AG04449 (cell line): ENCODE data around the gene TUBB2B.

Experiments used
- CTCF ChIA-PET: fragments of 350-600 bp; formaldehyde crosslinking; extraction: SDS; loops from one replicate; lab custom pipeline; 2021; ENCODE audit warnings: antibody characterized with exemption; lab: Yijun Ruan, JAX
- POLR2A ChIA-PET: fragments of 400-600, 350-600 bp; formaldehyde crosslinking; extraction: SDS; loops from one replicate; lab custom pipeline; 2020; ENCODE audit warnings: antibody characterized with exemption, inconsistent platforms; lab: Yijun Ruan, JAX
- DNase-seq: peaks from one replicate; pipeline ENCODE4 v3.0.0-alpha.2; 2010; ENCODE audit warnings: low read depth, low spot score
- H3K4me3 ChIP-seq: 2 replicates; pipeline ENCODE4 v1.5.1; 2011; ENCODE audit warnings: low read depth, mild to moderate bottlenecking, control low read depth, low read length
- TF ChIP-seq, protein P1 (sequence below): IDR thresholded peaks from one replicate; pipeline ENCODE4 v1.5.1; 2011; ENCODE audit warnings: mild to moderate bottlenecking, moderate library complexity, low read length, control low read depth, inconsistent platforms; ENCODE audit not compliant: insufficient read depth; ENCODE audit errors: missing control alignments

TUBB2B gene

DNA sequence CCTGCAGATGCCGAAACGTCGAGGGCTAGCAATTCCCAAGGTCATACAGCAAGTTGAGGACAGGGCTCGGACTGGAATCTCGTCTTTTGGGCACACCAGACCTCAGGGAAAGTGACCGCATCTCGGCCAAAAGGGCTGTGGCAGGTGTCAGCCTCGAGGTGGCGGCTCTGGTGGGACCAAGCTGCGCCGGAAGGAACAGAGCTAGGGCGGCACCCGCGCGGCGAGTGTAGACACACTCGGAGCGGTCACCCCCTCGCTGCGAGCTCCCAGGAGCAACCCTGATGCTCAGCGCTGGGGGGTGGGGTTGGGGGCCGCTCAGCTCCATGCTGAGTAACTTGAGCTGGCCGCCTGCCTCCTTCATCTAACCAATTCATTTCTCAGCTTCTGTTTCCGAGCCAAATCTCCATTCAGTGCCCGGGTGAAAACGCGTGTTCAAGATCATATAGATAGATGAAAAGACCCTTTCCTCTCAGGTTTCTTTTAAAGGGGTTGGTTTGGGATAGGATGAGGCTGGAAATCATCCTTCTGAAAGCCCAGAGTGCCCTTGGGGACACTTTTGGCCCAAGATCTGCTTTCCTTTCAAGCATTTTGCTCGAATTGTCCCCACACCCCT is 2.2 kb upstream of the TUBB2B start:
- DNase-seq: no peak
- H3K4me3 ChIP-seq: no peak overlapping the region
- CTCF ChIA-PET: interaction anchor here (0.7 to 1.2 kb wide), 3 partner anchors 8 to 22 kb away, joined by 3 to 4 read pairs (median 3); no protein-coding TSS in a partner anchor
- TF ChIP-seq, protein P1, sequence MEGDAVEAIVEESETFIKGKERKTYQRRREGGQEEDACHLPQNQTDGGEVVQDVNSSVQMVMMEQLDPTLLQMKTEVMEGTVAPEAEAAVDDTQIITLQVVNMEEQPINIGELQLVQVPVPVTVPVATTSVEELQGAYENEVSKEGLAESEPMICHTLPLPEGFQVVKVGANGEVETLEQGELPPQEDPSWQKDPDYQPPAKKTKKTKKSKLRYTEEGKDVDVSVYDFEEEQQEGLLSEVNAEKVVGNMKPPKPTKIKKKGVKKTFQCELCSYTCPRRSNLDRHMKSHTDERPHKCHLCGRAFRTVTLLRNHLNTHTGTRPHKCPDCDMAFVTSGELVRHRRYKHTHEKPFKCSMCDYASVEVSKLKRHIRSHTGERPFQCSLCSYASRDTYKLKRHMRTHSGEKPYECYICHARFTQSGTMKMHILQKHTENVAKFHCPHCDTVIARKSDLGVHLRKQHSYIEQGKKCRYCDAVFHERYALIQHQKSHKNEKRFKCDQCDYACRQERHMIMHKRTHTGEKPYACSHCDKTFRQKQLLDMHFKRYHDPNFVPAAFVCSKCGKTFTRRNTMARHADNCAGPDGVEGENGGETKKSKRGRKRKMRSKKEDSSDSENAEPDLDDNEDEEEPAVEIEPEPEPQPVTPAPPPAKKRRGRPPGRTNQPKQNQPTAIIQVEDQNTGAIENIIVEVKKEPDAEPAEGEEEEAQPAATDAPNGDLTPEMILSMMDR: no peak
- POLR2A ChIA-PET: no interaction called here

DNA sequence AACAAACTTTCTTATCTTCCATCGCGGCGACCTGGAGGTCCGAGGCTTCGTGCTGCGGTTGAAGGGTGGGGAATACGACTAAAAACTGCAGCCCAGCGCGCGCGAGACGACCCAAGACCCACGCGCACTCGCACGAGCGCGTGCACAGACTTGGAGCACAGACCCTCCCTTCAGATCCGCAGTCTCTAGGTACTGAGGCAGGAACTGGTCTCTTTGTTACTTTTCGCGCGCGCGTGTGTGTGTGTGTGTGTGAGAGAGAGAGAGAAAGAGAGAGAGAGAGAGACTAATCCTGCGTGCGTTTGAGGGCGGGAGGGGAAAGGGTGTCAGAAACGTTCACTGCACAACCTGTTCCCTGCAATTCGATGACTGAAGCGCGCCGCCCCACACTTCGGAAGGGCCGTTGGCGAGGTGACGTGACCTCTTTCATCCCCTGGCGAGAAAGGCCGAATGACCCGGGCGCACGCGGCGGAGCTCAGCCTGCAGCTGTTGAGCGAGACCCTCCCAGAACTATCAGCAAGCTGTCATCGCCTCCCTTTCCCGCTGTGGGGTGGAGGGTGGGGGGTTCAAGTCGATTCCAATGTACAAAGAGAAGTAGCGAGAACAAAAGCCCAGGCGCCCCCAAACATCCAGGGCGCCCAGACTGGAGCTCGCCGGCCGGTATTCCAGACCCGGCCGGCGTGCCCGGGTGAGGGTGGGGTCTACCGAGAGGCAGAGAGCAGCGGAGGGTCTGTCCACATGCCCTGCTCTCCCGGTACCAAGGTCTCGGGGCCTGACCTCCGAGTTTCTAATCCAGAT is 1.5 kb upstream of the TUBB2B start:
- CTCF ChIA-PET: interaction anchor here (0.7 to 1.2 kb wide), 3 partner anchors 9 to 23 kb away, joined by 3 to 4 read pairs (median 3); no protein-coding TSS in a partner anchor
- no peak for DNase-seq
- POLR2A ChIA-PET: no interaction called here
- peak overlapping the region; percentile 8; the same call in 1 of the 2 replicates for H3K4me3 ChIP-seq
- TF ChIP-seq, protein P1: no peak

DNA sequence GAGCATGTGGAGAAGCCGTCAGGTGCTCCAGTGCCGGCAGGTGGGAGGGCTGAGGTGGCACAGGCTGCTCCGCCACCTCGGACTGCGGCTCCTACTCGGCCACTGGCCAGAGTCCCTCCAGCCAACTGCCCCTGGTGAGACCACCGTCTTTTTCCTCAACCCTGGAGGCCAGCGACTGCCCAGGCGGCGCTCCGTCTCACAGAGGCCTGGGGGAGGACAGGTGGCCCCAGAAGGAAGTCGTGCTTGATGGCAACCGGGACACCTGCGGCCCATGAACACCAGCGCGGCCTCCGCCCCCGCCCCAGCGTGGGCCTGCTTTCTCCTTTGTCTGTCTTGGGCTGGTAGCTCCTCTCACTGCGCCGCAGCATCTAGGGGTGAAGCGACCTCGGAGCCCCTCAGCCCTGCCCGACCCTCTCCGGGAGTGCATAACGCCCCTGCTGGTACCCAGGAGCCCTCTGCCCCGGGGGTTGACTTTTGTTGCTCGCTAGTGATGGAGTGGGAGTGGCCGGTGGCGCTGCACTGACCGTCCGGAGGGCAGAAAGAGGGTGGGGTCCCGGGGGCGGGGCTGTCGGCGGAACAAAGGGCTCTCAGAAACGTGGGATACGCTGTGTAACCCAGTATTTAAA is 706 bp upstream of the TUBB2B start:
- no peak for DNase-seq
- TF ChIP-seq, protein P1: no peak
- CTCF ChIA-PET: no interaction called here
- POLR2A ChIA-PET: no interaction called here
- no peak overlapping the region for H3K4me3 ChIP-seq

DNA sequence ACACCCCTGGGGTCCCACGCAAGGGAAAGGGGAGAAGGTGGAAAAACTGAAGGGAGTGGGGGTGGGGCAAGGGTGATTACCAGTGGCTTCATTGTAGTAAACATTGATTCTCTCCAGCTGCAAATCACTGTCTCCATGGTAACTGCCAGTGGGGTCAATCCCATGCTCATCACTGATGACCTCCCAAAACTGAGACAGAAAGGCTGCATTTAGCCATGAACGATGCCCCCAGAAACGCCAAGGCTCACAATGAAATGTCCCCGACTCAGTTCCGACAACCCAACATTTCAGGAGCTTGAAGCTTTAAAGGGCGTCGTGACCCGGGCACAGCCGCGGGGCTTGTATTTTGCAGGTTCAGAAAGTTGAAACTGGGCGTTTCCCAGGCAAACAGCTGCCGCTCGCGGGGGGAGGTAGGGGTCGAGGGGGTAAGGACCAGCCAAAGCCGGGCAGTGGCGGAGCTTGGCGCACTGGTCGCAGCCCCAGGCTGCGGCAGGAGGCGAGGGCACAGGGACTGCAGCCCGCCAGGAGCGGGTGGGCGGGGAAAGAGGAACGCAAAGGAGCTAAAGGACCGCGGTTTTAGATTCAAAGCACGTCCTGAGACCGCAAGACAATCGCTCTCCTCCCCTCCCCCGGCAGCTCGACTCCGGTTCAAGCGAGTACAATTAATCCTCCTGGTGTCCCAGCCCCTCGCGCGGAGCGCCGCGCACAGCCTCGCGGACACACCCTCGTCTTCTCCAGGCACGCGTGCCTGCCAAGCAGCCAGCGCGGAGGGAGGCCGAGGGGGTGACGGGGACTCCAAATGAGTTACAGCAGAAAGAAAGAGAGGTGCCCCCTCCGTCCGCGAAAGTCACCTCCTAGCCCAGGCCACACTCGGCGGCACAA is 731 bp downstream of the TUBB2B start:
- DNase-seq: no peak
- TF ChIP-seq, protein P1: no peak
- H3K4me3 ChIP-seq: peak overlapping the region; percentile 52
- ChIA-PET CTCF (interaction anchor here (1.0 kb wide), 1 partner anchor 25 kb away, joined by 3 read pairs; no protein-coding TSS in a partner anchor), POLR2A (interaction anchor here (1.0 kb wide), 1 partner anchor 20 kb away, joined by 3 read pairs; no protein-coding TSS in a partner anchor)

DNA sequence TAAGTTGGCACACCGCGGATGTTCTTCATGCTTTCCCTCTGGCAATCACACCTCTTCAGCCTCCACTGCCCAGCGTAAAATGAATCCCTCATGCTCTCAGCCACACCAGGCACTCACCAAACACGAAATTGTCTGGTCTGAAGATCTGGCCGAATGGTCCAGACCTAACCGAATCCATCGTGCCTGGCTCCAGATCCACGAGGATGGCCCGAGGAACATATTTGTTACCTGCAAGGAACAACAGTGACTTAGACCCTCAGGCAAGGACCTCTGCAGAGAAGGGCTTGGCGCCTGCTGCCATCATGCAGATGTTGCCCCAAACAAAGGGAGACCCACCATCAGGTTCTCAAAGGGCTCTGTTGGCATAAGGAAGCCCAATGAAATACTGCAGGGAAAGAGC is 1.4 kb downstream of the TUBB2B start:
- POLR2A ChIA-PET: interaction anchor here (1.0 kb wide), 1 partner anchor 21 kb away, joined by 3 read pairs; no protein-coding TSS in a partner anchor
- DNase-seq: no peak
- TF ChIP-seq, protein P1: no peak
- CTCF ChIA-PET: interaction anchor here (1.0 kb wide), 1 partner anchor 26 kb away, joined by 3 read pairs; no protein-coding TSS in a partner anchor
- no peak overlapping the region for H3K4me3 ChIP-seq
